HEK293T (cell line): Measurements from ENCODE around the gene ILKAP.

Experiments used
- CTCF ChIA-PET: fragments of 350-600 bp; formaldehyde crosslinking; extraction: SDS; loops from one replicate; lab custom pipeline; 2021; ENCODE audit warnings: antibody characterized with exemption, inconsistent platforms; lab: Yijun Ruan, JAX
- POLR2A ChIA-PET: fragments of 350-600 bp; formaldehyde crosslinking; extraction: SDS; loops from one replicate; lab custom pipeline; 2020; ENCODE audit warnings: antibody characterized with exemption, inconsistent platforms; lab: Yijun Ruan, JAX
- DNase-seq: peaks from one replicate; pipeline ENCODE4 v3.0.0; 2012; ENCODE audit warnings: mixed read lengths; ENCODE audit errors: extremely low spot score
- ARNT ChIP-seq: fragments of 450-650 bp; IDR thresholded peaks from 2 replicates; pipeline ENCODE4 v1.6.1; 2017; ENCODE audit warnings: mild to moderate bottlenecking
- BHLHE40 ChIP-seq: fragments of 450-650 bp; IDR thresholded peaks from 2 replicates; pipeline ENCODE4 v1.6.1; 2016; ENCODE audit warnings: mild to moderate bottlenecking, moderate library complexity, borderline replicate concordance
- CTBP1 ChIP-seq: fragments of 450-650 bp; IDR thresholded peaks from 2 replicates; pipeline ENCODE4 v1.6.1; 2016; ENCODE audit warnings: borderline replicate concordance
- ELF4 ChIP-seq: fragments of 450-650 bp; IDR thresholded peaks from 2 replicates; pipeline ENCODE4 v1.6.1; 2017; ENCODE audit warnings: antibody characterized with exemption
- FOXA1 ChIP-seq: fragments of 450-650 bp; IDR thresholded peaks from 2 replicates; pipeline ENCODE4 v1.6.1; 2016; ENCODE audit warnings: mild to moderate bottlenecking
- FOXK2 ChIP-seq: fragments of 450-650 bp; IDR thresholded peaks from 2 replicates; pipeline ENCODE4 v1.6.1; 2016; ENCODE audit warnings: mild to moderate bottlenecking
- FOXM1 ChIP-seq: fragments of 450-650 bp; IDR thresholded peaks from 2 replicates; pipeline ENCODE4 v1.6.1; 2017; ENCODE audit warnings: mild to moderate bottlenecking, borderline replicate concordance
- HDGF ChIP-seq: fragments of 450-650 bp; IDR thresholded peaks from 2 replicates; pipeline ENCODE4 v1.6.1; 2017; ENCODE audit warnings: antibody characterized with exemption, borderline replicate concordance
- L3MBTL2 ChIP-seq: fragments of 450-650 bp; conservative IDR thresholded peaks from 2 replicates; pipeline ENCODE4 v1.6.1; 2016; ENCODE audit warnings: mild to moderate bottlenecking
- LEF1 ChIP-seq: fragments of 450-650 bp; IDR thresholded peaks from 2 replicates; pipeline ENCODE4 v1.6.1; 2017; ENCODE audit warnings: mild to moderate bottlenecking, borderline replicate concordance
- NFRKB ChIP-seq: fragments of 450-650 bp; IDR thresholded peaks from 2 replicates; pipeline ENCODE4 v1.6.1; 2016; ENCODE audit warnings: mild to moderate bottlenecking, moderate library complexity
- SP1 ChIP-seq: fragments of 450-650 bp; IDR thresholded peaks from 2 replicates; pipeline ENCODE4 v1.6.1; 2017
- SUZ12 ChIP-seq: fragments of 450-650 bp; IDR thresholded peaks from 2 replicates; pipeline ENCODE4 v1.6.1; 2016; ENCODE audit warnings: mild to moderate bottlenecking
- TARDBP ChIP-seq: fragments of 450-650 bp; IDR thresholded peaks from 2 replicates; pipeline ENCODE4 v1.6.1; 2016
- ZNF384 ChIP-seq: fragments of 450-650 bp; IDR thresholded peaks from 2 replicates; pipeline ENCODE4 v1.6.1; 2016
- TF ChIP-seq, protein P1 (sequence below): fragments of 450-650 bp; IDR thresholded peaks from 2 replicates; pipeline ENCODE4 v1.6.1; 2016

ILKAP gene

GRCh38 chr2:238131761-238132462 lies 71.6 kb downstream of the ILKAP start:
- CTCF ChIA-PET: no interaction called here
- POLR2A ChIA-PET: no interaction called here
- TF ChIP-seq SUZ12 (no peak), L3MBTL2 (no peak), HDGF (no peak), ELF4 (no peak), FOXA1 (no peak), SP1 (no peak), ARNT (no peak), BHLHE40 (no peak), CTBP1 (no peak), NFRKB (no peak), LEF1 (no peak), TARDBP (no peak), FOXK2 (no peak), FOXM1 (no peak), ZNF384 (no peak)
- TF ChIP-seq, protein P1, sequence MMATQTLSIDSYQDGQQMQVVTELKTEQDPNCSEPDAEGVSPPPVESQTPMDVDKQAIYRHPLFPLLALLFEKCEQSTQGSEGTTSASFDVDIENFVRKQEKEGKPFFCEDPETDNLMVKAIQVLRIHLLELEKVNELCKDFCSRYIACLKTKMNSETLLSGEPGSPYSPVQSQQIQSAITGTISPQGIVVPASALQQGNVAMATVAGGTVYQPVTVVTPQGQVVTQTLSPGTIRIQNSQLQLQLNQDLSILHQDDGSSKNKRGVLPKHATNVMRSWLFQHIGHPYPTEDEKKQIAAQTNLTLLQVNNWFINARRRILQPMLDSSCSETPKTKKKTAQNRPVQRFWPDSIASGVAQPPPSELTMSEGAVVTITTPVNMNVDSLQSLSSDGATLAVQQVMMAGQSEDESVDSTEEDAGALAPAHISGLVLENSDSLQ: no peak
- DNase-seq: no peak

- ChIA-PET POLR2A (no interaction called here), CTCF (no interaction called here)
- DNase-seq: no peak
- TF ChIP-seq HDGF: no peak
- no peak for TF ChIP-seq ZNF384
- no peak for TF ChIP-seq LEF1
- no peak for TF ChIP-seq FOXA1
- TF ChIP-seq NFRKB: no peak
- no peak for TF ChIP-seq ELF4
- TF ChIP-seq L3MBTL2: no peak
- TF ChIP-seq ARNT: no peak
- TF ChIP-seq, protein P1: no peak
- TF ChIP-seq BHLHE40: no peak
- TF ChIP-seq SUZ12: no peak
- TF ChIP-seq TARDBP: no peak
- TF ChIP-seq FOXM1: no peak
- no peak for TF ChIP-seq CTBP1
- no peak for TF ChIP-seq FOXK2
- TF ChIP-seq SP1: no peak
These were observed 72.5 kb downstream of the ILKAP start for GRCh38 chr2:238130696-238131628.

DNA sequence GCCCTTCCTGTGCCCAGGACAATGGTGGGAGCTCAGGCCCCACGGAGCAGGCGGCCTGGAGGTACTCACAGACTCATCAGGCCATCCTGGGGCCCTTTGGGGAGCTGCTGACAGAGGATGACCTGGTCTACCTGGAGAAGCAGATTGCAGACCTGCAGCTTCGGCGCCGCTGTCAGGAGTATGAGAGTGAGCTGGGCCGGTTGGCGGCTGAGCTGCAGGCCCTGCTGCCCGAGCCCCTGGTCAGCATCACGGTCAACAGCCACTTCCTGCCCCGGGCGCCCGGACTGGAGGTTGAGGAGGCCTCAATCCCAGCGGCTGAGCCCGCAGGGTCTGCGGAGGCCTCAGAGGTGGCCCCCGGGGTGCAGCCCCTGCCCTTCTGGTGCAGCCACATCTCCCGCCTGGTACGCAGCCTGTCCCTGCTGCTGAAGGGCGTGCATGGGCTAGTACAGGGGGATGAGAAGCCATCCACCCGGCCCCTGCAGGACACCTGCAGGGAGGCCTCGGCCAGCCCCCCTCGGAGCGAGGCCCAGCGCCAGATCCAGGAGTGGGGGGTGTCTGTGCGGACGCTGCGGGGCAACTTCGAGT lies 73.3 kb downstream of the ILKAP start:
- ChIA-PET POLR2A (no interaction called here), CTCF (no interaction called here)
- DNase-seq: no peak
- TF ChIP-seq FOXK2 (no peak), ELF4 (no peak), FOXM1 (no peak), LEF1 (no peak), SP1 (no peak), CTBP1 (no peak), NFRKB (no peak), FOXA1 (no peak), ARNT (no peak), L3MBTL2 (no peak), ZNF384 (no peak), TARDBP (no peak), HDGF (no peak), SUZ12 (no peak)

- no peak for DNase-seq
- TF ChIP-seq NFRKB (no peak), SUZ12 (no peak)
- ChIA-PET POLR2A (no interaction called here), CTCF (no interaction called here)
These were observed 74.1 kb downstream of the ILKAP start for GRCh38 chr2:238129166-238130010.

GRCh38 chr2:238128534-238129001 lies 74.9 kb downstream of the ILKAP start:
- no peak for DNase-seq
- TF ChIP-seq CTBP1 (no peak), ZNF384 (no peak), L3MBTL2 (no peak), ARNT (no peak), LEF1 (no peak), FOXK2 (no peak), SUZ12 (no peak), FOXA1 (no peak), ELF4 (no peak), BHLHE40 (no peak), FOXM1 (no peak), NFRKB (no peak)
- TF ChIP-seq, protein P1: no peak
- ChIA-PET POLR2A (no interaction called here), CTCF (no interaction called here)
